ENCODE results near the gene TPM2. TPM values are rescaled to one million over a fixed set of nuclear protein-coding genes. Genes with fewer than 3 reads are reported as not detected.

The TPM2 gene
- polyA plus RNA-seq, 1 of the 3 experiments (the other 2 are of a cell fraction): 620 TPM

DNA sequence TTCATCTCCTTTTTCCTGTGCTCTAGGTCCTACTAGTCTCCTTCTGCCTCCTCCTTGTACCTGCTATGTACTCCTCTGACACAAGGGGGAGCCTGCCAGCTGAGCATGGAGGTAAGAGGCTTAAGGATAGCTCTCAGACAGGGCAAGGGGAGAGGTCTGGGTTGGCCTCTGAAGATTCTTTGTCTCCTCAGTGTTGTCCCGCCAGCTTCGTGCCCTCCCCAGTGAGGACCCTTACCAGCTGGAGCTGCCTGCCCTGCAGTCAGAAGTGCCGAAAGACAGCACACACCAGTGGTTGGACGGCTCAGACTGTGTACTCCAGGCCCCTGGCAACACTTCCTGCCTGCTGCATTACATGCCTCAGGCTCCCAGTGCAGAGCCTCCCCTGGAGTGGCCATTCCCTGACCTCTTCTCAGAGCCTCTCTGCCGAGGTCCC is 46.5 kb upstream of the TPM2 start:
- Histone ChIP-seq H3K9me2 (no peaks in the 10 kb centered on the region), H3K27ac (ENCODE audit: low read depth in 2 of 2, low read length in 1 of 2) (peak overlapping the region; percentile 10 to 28; a peak in 3 of 4 replicates), H3K4me2 (no peak overlapping the region), H3K79me2 (ENCODE audit: insufficient read depth) (peaks cover 38% of the 10 kb centered on the region), H3K4me1 (ENCODE audit: control insufficient read depth in 1 of 2, insufficient read depth in 2 of 2, low read depth in 1 of 2, low read length in 1 of 2) (peaks cover 11 to 13% of the 10 kb centered on the region in 2 experiments), H2AFZ (ENCODE audit: low read depth) (no peak overlapping the region), H3K36me3 (replicated peaks in 1 of 2; ENCODE audit: control insufficient read depth in 1 of 2, insufficient read depth in 2 of 2, low read length in 1 of 2) (peaks cover 54 to 64% of the 10 kb centered on the region in 2 experiments), H4K20me1 (ENCODE audit: insufficient read depth) (peaks cover 3% of the 10 kb centered on the region; the same call in 1 of the 2 replicates), H3K4me3 (ENCODE audit: low read depth in 2 of 2, low read length in 1 of 2) (no peak overlapping the region), H3K9me3 (no peaks in the 10 kb centered on the region), H3K9ac (no peak overlapping the region), H3F3A (replicated peaks; ENCODE audit: insufficient read depth) (peaks cover 57% of the 10 kb centered on the region), H3K27me3 (ENCODE audit: insufficient read depth) (no peaks in the 10 kb centered on the region)
- peak; percentile 69 for DNase-seq
- 51% methylated on average over 3 of the region's 5 CpGs for WGBS (ENCODE audit: low lambda C conversion rate)
- TF ChIP-seq RAD21 (IDR thresholded peaks at IDR 0.05; ENCODE audit: low read length) (peak; percentile 69), NFIC (IDR thresholded peaks at IDR 0.05; ENCODE audit: borderline replicate concordance) (no peak), FOXM1 (IDR thresholded peaks at IDR 0.05; ENCODE audit: low read depth) (no peak), FOXJ3 (CRISPR knock-in tag; IDR thresholded peaks at IDR 0.05) (no peak), SMC3 (IDR thresholded peaks at IDR 0.05; ENCODE audit: low read depth, low read length) (peak; percentile 53), JUND (IDR thresholded peaks at IDR 0.05) (no peak)
- TF ChIP-seq, protein P1, sequence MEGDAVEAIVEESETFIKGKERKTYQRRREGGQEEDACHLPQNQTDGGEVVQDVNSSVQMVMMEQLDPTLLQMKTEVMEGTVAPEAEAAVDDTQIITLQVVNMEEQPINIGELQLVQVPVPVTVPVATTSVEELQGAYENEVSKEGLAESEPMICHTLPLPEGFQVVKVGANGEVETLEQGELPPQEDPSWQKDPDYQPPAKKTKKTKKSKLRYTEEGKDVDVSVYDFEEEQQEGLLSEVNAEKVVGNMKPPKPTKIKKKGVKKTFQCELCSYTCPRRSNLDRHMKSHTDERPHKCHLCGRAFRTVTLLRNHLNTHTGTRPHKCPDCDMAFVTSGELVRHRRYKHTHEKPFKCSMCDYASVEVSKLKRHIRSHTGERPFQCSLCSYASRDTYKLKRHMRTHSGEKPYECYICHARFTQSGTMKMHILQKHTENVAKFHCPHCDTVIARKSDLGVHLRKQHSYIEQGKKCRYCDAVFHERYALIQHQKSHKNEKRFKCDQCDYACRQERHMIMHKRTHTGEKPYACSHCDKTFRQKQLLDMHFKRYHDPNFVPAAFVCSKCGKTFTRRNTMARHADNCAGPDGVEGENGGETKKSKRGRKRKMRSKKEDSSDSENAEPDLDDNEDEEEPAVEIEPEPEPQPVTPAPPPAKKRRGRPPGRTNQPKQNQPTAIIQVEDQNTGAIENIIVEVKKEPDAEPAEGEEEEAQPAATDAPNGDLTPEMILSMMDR (IDR thresholded peaks at IDR 0.05): peak; percentile 82
- TF ChIP-seq, protein P2, sequence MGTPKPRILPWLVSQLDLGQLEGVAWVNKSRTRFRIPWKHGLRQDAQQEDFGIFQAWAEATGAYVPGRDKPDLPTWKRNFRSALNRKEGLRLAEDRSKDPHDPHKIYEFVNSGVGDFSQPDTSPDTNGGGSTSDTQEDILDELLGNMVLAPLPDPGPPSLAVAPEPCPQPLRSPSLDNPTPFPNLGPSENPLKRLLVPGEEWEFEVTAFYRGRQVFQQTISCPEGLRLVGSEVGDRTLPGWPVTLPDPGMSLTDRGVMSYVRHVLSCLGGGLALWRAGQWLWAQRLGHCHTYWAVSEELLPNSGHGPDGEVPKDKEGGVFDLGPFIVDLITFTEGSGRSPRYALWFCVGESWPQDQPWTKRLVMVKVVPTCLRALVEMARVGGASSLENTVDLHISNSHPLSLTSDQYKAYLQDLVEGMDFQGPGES (IDR thresholded peaks at IDR 0.05; ENCODE audit: low read depth, low read length): no peak
- POLR2A ChIA-PET: interaction anchor here (1.1 to 1.2 kb wide), 2 partner anchors 12 to 21 kb away, joined by 3 to 7 read pairs; partner anchors contain the start of genes GBA2 and RGP1
- CTCF ChIA-PET: interaction anchor here (0.5 to 6.5 kb wide), 19 partner anchors 9 to 769 kb away, joined by 3 to 88 read pairs (median 3); partner anchors contain the start of genes CCDC107, GBA2, HRCT1 and MSMP

DNA sequence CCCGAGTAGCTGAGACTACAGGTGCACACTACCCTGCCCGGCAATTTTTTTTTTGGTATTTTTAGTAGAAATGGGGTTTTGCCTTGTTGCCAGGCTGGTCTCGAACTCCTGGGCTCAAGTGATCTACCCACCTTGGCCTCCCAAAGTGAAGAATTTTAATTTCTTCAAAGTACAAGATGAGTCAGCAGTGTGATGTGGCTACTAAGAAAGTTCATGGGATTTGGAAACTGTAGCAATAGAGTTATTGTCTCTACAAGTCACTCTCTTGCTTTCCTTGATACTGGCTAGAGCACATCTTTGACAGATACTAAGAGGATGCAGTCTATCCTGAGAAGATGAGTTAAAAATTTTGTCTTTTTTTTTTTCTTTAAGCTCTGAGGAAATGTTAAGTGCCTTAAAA is 44.4 kb upstream of the TPM2 start:
- Histone ChIP-seq H3F3A (replicated peaks; ENCODE audit: insufficient read depth) (peaks cover 65% of the 10 kb centered on the region), H3K79me2 (ENCODE audit: insufficient read depth) (peaks cover 56% of the 10 kb centered on the region), H3K9me2 (no peaks in the 10 kb centered on the region), H3K4me2 (peak overlapping the region; percentile 84), H3K9ac (peak overlapping the region; percentile 94; the same call in 1 of the 2 replicates), H3K27me3 (ENCODE audit: insufficient read depth) (no peaks in the 10 kb centered on the region), H3K36me3 (replicated peaks in 1 of 2; ENCODE audit: control insufficient read depth in 1 of 2, insufficient read depth in 2 of 2, low read length in 1 of 2) (peaks cover 44 to 52% of the 10 kb centered on the region in 2 experiments), H3K4me1 (ENCODE audit: control insufficient read depth in 1 of 2, insufficient read depth in 2 of 2, low read depth in 1 of 2, low read length in 1 of 2) (peaks cover 16 to 33% of the 10 kb centered on the region in 2 experiments), H3K27ac (ENCODE audit: low read depth in 2 of 2, low read length in 1 of 2) (peak overlapping the region in 1 of 2 experiments; percentile 94; a peak in 2 of 4 replicates), H4K20me1 (ENCODE audit: insufficient read depth) (peaks cover 13% of the 10 kb centered on the region), H3K9me3 (no peaks in the 10 kb centered on the region), H3K4me3 (ENCODE audit: low read depth in 2 of 2, low read length in 1 of 2) (peak overlapping the region in 1 of 2 experiments; percentile 96; a peak in 2 of 4 replicates), H2AFZ (ENCODE audit: low read depth) (no peak overlapping the region)
- CTCF ChIA-PET: interaction anchor here (0.8 to 6.5 kb wide), 5 partner anchors 13 to 148 kb away, joined by 3 to 88 read pairs (median 4); partner anchors contain the start of genes GBA2, MSMP and RGP1
- no peak for TF ChIP-seq TAF1 (IDR thresholded peaks at IDR 0.05; ENCODE audit: borderline replicate concordance, low read depth, low read length)
- no peak for TF ChIP-seq GABPA (IDR thresholded peaks at IDR 0.05; ENCODE audit: low read depth)
- no peak for TF ChIP-seq YY1 (IDR thresholded peaks at IDR 0.05; ENCODE audit: low read depth)
- no peak for TF ChIP-seq CHD2 (IDR thresholded peaks at IDR 0.05; ENCODE audit: low read length, partially characterized antibody)
- TF ChIP-seq TEAD4 (IDR thresholded peaks at IDR 0.05; ENCODE audit: borderline replicate concordance, insufficient read depth): no peak
- TF ChIP-seq RXRA (IDR thresholded peaks at IDR 0.05; ENCODE audit: borderline replicate concordance, low read depth): no peak
- TF ChIP-seq FOXJ3 (CRISPR knock-in tag; IDR thresholded peaks at IDR 0.05): no peak
- TF ChIP-seq SMC3 (IDR thresholded peaks at IDR 0.05; ENCODE audit: low read depth, low read length): no peak
- TF ChIP-seq EZH2phosphoT487 (IDR thresholded peaks at IDR 0.05; ENCODE audit: borderline replicate concordance, low read depth): no peak
- no peak for TF ChIP-seq NFIC (IDR thresholded peaks at IDR 0.05; ENCODE audit: borderline replicate concordance)
- TF ChIP-seq, protein P3, sequence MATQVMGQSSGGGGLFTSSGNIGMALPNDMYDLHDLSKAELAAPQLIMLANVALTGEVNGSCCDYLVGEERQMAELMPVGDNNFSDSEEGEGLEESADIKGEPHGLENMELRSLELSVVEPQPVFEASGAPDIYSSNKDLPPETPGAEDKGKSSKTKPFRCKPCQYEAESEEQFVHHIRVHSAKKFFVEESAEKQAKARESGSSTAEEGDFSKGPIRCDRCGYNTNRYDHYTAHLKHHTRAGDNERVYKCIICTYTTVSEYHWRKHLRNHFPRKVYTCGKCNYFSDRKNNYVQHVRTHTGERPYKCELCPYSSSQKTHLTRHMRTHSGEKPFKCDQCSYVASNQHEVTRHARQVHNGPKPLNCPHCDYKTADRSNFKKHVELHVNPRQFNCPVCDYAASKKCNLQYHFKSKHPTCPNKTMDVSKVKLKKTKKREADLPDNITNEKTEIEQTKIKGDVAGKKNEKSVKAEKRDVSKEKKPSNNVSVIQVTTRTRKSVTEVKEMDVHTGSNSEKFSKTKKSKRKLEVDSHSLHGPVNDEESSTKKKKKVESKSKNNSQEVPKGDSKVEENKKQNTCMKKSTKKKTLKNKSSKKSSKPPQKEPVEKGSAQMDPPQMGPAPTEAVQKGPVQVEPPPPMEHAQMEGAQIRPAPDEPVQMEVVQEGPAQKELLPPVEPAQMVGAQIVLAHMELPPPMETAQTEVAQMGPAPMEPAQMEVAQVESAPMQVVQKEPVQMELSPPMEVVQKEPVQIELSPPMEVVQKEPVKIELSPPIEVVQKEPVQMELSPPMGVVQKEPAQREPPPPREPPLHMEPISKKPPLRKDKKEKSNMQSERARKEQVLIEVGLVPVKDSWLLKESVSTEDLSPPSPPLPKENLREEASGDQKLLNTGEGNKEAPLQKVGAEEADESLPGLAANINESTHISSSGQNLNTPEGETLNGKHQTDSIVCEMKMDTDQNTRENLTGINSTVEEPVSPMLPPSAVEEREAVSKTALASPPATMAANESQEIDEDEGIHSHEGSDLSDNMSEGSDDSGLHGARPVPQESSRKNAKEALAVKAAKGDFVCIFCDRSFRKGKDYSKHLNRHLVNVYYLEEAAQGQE (IDR thresholded peaks at IDR 0.05; ENCODE audit: low read depth, low read length): no peak
- TF ChIP-seq NRF1 (IDR thresholded peaks at IDR 0.05; ENCODE audit: low read depth, low read length): no peak
- no peak for TF ChIP-seq ELF1 (IDR thresholded peaks at IDR 0.05)
- no peak for TF ChIP-seq FOXM1 (IDR thresholded peaks at IDR 0.05; ENCODE audit: low read depth)
- TF ChIP-seq RAD21 (IDR thresholded peaks at IDR 0.05; ENCODE audit: low read length): no peak
- no peak for TF ChIP-seq FOSL2 (IDR thresholded peaks at IDR 0.05; ENCODE audit: borderline replicate concordance, low read depth)
- DNase-seq: no peak
- POLR2A ChIA-PET: interaction anchor here (1.0 to 1.2 kb wide), 2 partner anchors 11 to 21 kb away, joined by 3 read pairs; no protein-coding TSS in a partner anchor
- 88% methylated on average over 3 of the region's 3 CpGs for WGBS (ENCODE audit: low lambda C conversion rate)

All from SK-N-SH (cell line).